ENCODE data around the gene ATP2B3. TPM values are rescaled to one million over a fixed set of nuclear protein-coding genes. Genes with fewer than 3 reads are reported as not detected.

ATP2B3 gene
- total and polyA plus RNA-seq, 2 donors (not counting 3 experiments of a cell fraction or from before 2014, with no cell fraction given): 0.01 to 0.07 TPM

GRCh38 chrX:153568451-153569011 lies 51.1 kb downstream of the ATP2B3 start:
- DNase-seq (ENCODE audit: low read depth, low spot score) (no peak), FAIRE-seq (no peak)
- BruUV-seq (replicated peaks): no TSS peak
- H2AFZ ChIP-seq (ENCODE audit: low read depth, low read length): no peak overlapping the region
- CTCF ChIA-PET: interaction anchor here (1.0 kb wide), 1 partner anchor 13 kb away, joined by 3 read pairs; no protein-coding TSS in a partner anchor
- POLR2A ChIA-PET: no interaction called here
- no peaks in the 10 kb centered on the region for H4K20me1 ChIP-seq (replicated peaks; ENCODE audit: control insufficient read depth, extremely low read depth, insufficient read depth, low read length)
- H3K9me3 ChIP-seq (replicated peaks; ENCODE audit: control insufficient read depth, insufficient read depth, low read length): no peaks in the 10 kb centered on the region
- H3K79me2 ChIP-seq (ENCODE audit: control insufficient read depth, insufficient read depth, low read length): no peaks in the 10 kb centered on the region
- no peaks in the 10 kb centered on the region for H3K27me3 ChIP-seq (ENCODE audit: control insufficient read depth in 2 of 2, insufficient read depth in 2 of 2, low read length in 2 of 2)
- TF ChIP-seq CTCF (IDR thresholded peaks at IDR 0.05; ENCODE audit: extremely low read depth in 1 of 2, insufficient read depth in 1 of 2, low read depth in 1 of 2, low read length in 2 of 2) (no peak), FOS (IDR thresholded peaks at IDR 0.05; ENCODE audit: borderline replicate concordance, insufficient read depth, low read length) (no peak), EZH2 (IDR thresholded peaks at IDR 0.05; ENCODE audit: borderline replicate concordance, low read depth, low read length, severe bottlenecking) (no peak), GATA2 (IDR thresholded peaks at IDR 0.05; ENCODE audit: insufficient read depth, insufficient read length, low read depth, low read length) (no peak), JUN (IDR thresholded peaks at IDR 0.05; ENCODE audit: borderline replicate concordance, insufficient read depth, insufficient read length, low read depth) (no peak), MAX (IDR thresholded peaks at IDR 0.05; ENCODE audit: insufficient read depth, insufficient read length) (no peak), MYC (IDR thresholded peaks at IDR 0.05; ENCODE audit: low read depth, low read length) (no peak), POLR2A (IDR thresholded peaks at IDR 0.05; ENCODE audit: low read depth, low read length) (no peak), POLR2AphosphoS5 (IDR thresholded peaks at IDR 0.05; ENCODE audit: insufficient read depth, low read depth, low read length) (no peak)
- H3K9ac ChIP-seq (replicated peaks; ENCODE audit: extremely low read depth, insufficient read depth, low read length): no peak overlapping the region
- H3K9me1 ChIP-seq (replicated peaks; ENCODE audit: control insufficient read depth, extremely low read depth, insufficient read depth, low read length): no peaks in the 10 kb centered on the region
- H3K4me3 ChIP-seq (replicated peaks in 1 of 3; ENCODE audit: insufficient read depth in 1 of 3, low read depth in 1 of 3, low read length in 3 of 3): no peak overlapping the region
- no peak overlapping the region for H3K4me2 ChIP-seq (ENCODE audit: insufficient read depth, low read length)
- intact Hi-C loops (cut with micrococcal nuclease): no loop called here
- H3K27ac ChIP-seq (ENCODE audit: insufficient read depth, low read depth, low read length): no peak overlapping the region
- no peaks in the 10 kb centered on the region for H3K36me3 ChIP-seq (ENCODE audit: control insufficient read depth in 2 of 2, extremely low read depth in 1 of 2, insufficient read depth in 2 of 2, low read length in 2 of 2)
- no peaks in the 10 kb centered on the region for H3K4me1 ChIP-seq (ENCODE audit: control insufficient read depth, extremely low read depth, insufficient read depth, low read length)
- dilution Hi-C loops (cut with MboI; ENCODE audit: extremely low pct_ligation_motif_present, low sequenced_read_pairs): no loop called here
